ENCODE results near the gene SNAI3. TPM values are rescaled to one million over a fixed set of nuclear protein-coding genes. Genes with fewer than 3 reads are reported as not detected.

Gene SNAI3
- polyA plus RNA-seq, 1 donor = 0.58 TPM

DNA sequence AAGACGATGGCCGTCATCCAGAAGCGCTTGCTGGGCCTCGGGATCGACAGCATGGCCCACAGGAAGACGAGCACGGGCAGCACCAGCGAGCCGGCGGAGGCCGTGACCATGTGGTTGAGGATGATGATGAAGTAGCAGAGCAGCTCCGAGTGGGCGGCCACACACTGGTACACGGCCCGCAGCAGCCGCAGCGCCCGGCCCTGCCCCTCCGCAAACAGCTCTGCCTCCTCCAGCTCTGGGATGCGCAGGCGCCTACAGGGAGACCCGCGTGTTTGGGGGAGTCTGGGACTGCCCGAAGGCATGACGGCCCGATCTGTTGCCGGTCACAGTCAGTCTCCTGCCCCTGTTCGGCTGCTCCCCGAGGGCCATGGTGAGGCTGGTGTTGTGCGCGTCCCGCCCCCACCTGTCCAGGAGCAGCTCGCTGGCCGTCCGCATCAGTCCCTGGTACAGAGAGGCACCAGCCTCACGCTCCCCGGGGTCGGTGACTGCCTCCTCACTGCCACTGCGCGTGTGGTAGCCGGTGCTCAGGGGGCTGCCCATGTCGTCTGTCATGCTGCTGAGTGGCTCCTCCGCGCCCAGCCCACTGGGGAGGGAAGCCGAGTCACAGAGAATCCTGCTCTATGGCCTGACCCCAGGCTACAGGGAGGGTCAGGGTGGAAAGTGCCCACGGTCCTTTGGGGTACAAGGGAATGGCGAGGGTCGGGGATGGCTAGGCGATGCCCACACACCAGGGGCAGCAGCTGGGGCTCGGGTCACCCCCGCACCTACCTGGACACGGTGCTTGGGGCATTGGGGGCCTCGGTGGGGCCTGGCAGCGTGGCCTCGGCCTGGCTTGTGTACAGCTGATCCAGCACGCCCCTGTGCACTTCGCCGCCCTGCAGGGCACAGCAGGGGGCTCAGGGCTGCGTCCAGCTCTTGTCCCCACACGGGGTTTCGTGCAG is 35.8 kb upstream of the SNAI3 start:
- DNase-seq = no peak

DNA sequence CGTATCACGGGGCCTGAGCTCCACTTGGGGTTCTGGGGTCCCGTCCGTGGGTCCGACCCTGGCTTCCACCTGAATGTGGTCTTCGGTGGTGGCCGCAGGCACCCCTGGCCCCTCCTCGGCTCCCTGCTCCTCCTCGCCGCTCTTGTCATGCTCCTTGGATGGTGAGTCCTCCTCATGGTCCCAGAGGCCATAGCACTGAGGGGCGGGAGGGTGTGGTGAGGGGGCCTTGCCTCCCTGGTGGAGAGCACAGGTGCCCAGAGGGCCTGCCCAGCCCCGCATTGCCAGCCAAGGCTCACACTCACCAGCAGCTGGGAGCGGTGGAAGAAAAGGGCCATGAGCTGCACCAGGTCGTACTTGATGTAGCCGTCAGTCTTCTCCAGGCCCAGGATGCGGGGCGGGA is 34.9 kb upstream of the SNAI3 start:
- DNase-seq = no peak

DNA sequence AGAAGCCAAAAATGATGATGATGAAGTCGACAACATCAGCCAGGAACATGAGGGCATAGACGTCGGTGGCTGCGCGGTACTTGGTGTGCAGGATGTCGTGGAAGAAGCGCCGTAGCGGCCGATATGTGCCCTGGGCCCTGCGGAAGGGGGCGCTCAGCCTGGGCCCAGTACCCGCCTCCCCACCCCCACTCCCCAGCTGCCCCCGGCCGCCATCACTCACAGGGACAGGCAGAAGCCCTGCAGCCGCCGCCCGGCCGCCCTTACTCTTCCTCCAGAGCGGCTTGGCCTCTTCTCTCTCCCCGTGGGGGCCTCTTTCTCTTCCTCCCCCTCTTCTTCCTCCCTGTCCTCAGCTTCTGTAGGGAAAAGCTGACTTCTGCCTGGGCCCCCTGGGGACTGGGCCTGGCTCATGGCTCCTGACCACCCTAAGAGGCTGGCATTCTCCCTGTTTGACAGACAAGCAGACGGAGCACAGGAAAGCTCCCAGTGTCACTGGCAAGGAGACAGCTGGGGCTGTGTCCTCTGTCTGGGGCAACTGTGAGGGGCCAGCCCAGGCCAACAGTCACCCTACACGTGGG is 34.2 kb upstream of the SNAI3 start:
- no peak for DNase-seq

DNA sequence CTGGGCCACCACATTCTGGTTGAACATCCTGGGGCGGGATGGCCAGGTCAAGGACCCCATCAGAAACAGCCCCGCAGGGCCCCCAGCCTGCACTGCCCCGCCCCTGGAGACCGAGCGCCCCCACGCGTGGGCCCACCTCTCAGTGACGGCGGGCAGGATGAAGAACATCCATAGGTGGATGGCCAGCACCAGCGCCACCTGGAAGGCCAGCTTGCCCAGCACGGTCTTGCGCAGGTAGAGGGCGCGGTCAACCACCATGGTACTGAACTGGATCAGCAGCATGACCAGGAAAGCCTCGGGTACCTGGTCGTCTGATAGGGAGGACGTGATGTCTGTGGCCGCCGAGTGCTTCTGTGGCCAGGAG is 33.6 kb upstream of the SNAI3 start:
- no peak for DNase-seq

DNA sequence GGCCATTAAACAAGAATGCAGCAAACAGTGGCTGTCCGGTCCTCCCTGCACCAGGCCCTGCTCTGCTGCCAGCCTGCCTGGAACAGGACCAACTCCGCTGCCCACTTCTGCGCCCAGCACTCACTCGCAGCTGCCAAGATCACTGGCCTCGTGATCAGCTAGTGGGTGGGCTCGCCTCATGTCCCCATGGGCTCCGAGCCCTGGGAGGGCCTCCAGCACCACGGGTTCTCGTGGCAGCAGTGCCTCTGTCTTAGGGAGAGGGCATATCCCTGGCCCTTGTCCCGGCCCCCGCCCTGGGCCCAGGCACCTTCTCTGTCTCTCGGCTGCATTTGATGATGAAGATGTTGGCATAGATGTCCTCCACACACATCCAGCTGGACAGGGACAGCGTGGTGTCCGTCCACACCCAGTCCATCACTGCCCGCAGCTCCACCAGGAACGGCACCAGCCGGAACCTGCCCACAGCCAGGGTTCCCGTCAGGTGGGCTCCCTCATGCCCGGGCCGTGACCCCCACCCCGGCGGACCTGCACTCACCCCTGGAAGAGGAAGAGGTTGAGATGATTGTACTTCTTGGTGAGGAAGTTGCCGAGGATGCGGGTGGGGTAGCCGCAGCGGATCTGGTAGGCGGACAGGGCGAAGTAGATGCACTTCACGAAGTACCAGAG is 33.1 kb upstream of the SNAI3 start:
- DNase-seq = no peak

DNA sequence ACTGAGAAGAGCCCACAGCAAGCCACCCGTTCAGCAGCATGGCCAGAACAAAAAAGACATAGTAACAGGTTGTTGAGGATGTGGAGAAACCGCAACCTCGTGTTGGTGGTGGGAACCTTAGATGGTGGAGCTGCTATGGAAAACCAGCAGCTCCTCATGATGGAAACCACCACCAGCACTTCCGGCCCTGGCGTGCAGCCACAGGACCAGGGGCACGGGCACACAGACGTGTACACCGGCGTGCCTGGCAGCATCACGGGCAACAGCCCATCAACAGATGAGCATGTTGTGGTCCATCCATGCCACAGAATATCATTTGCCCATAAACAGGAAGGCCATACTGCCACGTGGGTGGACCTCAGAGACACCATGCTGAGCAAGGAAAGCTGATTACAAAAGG is 31.9 kb upstream of the SNAI3 start:
- DNase-seq = no peak

DNA sequence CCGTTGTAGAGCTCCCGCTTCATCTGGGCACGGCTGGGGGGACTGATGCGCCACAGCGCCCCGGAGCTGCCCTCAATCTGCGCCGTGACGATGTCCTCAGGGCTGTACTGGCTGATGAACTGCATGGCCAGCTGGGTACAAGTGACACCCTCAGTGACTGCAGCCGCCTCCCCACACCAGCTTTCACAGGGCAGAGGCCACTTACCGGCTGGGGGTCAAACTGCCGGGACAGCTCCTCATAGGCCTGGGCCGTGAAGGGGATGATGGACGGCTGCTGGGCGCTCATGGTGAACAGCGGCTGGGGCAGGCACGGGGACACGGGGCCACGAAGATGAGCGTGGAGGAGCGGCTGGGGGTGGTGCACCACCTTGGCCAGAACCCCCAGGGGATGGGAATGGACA is 30.3 kb upstream of the SNAI3 start:
- DNase-seq = no peak

DNA sequence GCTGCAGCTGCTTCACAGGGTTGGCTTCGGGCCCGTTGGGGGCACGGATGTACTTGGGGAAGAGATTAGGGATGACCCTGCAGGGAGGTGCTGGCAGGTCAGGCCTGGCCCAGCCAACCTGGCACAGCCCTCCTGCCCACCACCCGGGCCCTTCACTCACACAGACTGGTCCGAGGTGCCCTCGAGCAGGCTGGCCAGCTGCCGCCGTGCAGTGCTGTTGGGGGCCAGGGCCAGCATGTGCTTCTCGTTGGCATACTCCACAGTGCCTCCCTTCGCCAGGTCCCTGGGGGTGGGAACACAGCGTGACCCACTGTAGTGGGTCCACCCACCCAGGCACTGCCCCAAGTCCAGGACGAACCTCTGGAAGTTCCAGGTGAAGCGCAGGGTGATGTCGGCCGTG is 29.9 kb upstream of the SNAI3 start:
- no peak for DNase-seq

DNA sequence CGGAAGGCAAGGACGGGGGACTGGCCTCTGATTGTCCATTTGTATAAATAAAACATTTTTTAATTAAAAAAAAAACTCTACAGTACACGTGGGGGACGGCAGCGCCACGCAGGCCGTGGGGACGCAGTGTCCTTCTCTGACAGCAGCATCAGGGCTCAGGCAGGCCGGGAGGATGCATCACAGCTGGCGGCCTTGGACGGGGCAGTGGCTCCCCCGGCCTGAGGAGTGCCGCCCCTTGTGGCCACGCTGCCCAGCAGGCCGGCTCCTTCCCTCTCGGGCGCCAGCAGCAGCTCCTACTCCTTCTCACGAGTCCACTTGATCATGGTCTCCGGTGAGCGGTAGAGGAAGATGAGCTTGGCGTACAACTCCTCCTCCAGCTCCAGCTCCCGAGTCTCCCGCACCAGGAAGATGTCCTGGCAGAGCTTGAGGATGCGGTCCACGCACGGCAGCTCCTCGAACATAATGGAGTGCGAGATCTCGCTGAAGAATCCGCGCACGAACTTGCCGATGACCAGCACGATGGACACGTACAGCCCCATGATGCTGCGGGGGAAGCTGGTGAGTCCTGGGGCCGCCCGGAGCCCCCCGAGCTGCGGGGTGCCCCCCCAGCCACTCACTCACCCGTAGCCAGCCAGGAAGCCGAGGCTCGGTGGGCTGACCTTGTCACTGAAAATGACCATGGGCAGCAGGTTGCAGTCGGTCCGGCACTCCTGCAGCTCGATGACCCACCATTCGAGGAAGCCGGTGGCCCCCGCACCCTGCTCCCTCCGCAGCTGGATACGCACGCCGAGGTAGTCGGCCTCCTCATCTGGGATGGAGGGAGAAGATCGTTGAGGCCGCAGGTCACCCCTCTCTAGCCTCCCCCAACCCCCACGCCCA is 29.2 kb upstream of the SNAI3 start:
- DNase-seq = no peak

DNA sequence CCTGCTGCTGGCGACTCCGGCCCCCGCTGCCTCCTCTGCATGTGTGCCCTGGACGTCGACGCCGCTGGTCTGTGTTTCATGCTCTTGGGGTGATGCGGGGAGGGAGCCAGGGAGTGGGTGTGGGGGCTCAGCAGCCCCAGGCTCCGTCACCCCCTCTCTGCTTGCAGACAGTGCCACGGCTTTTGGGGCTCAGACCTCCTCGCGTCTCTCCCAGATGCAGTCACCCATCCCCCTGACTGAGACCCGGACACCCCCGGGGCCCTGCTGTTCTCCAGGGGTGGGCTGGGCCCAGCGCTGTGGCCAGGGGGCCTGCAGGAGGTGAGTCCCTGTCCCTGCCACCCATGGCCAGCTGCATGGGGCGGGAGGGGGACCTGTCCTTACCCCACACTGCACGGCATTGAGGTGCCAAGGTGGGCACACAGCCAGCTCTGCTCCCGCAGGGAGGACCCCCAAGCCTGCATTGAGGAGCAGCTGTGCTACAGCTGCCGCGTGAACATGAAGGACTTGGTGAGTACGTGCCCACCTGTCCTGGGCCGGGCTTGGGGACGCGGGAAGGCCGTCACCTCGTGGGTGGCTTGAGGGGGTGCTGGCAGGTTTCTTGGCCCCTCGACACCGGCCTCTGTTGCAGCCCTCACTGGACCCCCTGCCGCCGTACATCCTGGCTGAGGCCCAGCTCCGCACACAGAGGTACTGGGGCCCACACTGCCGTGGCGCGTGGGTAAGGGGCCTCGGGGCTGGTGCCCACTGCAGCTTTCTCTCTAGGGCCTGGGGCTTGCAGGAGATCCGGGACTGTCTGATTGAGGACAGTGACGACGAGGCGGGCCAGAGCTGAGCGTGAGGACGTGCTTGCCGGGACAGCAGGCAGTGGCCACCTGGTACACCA is 28.4 kb upstream of the SNAI3 start:
- DNase-seq = no peak

DNA sequence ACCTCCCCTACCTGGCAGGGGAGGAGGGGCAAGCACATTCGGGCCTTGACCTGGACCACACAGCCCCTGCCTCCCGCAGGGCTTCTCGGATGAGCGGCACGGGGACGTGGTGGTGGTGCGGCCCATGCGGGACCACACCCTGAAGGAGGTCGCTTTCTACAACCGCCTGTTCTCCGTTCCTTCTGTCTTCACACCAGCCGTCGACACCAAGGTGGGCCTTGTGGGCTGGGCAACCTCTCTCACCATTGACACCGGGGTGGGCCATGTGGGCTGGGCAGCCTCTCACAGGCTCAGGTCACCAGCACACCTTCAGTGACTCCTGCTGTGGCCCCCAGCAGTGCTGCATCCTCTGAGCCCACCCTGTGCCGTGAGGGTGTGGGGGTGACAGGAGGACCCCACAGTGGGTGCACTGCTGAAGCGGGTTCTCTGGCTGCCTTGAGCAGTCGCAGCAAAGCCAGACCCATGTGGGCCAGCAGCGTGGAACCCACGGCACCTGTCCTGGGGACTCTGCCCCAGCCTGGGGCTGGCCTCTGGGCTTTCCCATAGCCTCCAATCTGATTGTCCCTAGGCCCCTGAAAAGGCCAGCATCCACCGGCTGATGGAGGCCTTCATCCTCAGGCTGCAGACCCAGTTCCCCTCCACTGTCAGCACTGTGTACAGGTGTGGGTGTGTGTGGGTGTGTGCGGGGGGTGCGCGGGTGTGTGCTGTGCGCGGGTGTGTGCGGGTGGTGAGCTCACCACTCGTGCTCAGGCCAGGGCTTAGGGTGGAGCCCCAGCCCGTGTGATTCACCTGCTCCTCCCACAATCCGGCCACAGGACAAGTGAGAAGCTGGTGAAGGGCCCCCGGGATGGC is 27.5 kb upstream of the SNAI3 start:
- DNase-seq = no peak

DNA sequence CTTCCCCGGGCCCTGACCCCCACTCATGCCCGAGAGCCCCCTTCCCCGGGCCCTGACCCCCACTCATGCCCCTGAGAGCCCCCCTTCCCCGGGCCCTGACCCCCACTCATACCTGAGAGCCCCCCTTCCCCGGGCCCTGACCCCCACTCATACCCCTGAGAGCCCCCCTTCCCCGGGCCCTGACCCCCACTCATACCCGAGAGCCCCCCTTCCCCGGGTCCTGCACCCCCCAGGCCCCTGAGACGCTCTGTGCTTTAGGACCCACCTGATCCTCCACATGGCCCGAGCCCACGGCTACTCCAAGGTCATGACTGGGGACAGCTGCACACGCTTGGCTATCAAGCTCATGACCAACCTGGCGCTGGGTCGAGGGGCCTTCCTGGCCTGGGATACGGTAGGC is 26.7 kb upstream of the SNAI3 start:
- DNase-seq = no peak

DNA sequence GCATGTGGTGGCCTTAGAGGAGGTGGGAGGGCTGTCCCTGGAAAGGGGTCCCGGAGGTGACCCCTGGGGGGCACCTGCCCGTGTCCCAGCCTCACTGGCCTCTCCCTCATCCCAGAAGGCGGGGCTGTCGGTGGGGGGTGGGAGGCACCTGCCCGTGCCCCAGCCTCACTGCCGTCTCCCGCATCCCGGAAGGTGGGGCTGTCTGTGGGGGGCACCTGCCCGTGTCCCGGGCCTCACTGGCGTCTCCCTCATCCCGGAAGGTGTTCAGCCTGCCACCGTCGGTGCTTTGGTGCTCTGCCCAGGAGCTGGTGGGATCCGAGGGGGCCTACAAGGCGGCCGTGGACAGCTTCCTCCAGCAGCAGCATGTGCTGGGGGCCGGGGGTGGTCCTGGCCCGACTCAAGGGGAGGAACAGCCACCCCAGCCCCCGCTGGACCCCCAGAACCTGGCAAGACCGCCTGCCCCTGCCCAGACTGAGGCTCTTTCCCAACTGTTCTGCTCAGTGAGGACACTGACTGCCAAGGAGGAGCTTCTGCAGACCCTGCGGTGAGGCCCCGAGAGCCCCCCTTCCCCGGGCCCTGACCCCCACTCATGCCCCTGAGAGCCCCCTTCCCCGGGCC is 26.2 kb upstream of the SNAI3 start:
- no peak for DNase-seq

DNA sequence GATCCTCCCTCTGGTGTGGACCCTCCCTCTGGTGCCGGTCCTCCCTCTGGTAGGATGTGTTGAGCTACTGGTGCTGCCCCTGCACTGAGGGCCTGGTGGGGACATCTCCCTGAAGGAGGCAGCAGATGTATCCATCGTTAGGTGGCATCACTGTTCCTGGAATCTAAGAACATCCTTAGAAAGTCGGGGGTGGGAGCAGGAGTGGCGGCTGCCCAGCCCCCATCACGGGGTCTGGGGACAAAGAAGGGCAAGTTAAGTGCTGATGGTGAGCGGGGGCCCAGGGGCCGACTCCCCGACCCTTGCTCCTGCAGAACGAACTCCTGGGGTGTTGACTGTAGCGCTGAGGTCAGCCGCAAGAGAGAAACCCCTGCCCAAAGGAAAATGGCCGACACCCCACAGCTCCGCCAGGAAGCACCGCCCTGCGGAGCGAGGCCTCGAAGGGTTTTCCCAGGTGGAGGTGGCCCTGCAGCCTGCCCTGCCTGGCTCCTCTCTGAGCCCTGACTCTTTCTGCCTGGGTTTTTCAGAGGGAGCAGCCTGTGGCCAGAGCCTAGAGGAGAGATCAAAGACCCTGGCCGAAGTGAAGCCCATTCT is 25.5 kb upstream of the SNAI3 start:
- DNase-seq = no peak

DNA sequence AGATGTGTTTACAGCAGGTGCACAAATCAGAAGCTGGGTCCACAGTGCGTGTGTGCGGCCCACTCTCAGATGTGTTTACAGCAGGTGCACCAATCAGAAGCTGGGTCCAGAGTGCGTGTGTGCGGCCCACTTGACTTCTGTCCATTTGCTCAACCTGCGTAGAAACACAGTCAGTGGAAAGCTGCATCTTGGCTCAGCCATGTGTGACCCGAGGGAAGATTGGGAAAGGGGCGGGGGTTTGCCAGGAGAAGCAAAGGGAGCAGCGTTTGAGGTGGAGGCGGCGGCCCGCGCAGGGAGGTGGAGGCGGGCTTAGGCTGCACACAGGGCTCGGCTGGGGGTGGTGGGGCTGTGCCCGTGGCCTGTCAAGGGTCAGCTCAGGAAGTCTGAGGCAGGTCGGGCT is 24.2 kb upstream of the SNAI3 start:
- DNase-seq = no peak

DNA sequence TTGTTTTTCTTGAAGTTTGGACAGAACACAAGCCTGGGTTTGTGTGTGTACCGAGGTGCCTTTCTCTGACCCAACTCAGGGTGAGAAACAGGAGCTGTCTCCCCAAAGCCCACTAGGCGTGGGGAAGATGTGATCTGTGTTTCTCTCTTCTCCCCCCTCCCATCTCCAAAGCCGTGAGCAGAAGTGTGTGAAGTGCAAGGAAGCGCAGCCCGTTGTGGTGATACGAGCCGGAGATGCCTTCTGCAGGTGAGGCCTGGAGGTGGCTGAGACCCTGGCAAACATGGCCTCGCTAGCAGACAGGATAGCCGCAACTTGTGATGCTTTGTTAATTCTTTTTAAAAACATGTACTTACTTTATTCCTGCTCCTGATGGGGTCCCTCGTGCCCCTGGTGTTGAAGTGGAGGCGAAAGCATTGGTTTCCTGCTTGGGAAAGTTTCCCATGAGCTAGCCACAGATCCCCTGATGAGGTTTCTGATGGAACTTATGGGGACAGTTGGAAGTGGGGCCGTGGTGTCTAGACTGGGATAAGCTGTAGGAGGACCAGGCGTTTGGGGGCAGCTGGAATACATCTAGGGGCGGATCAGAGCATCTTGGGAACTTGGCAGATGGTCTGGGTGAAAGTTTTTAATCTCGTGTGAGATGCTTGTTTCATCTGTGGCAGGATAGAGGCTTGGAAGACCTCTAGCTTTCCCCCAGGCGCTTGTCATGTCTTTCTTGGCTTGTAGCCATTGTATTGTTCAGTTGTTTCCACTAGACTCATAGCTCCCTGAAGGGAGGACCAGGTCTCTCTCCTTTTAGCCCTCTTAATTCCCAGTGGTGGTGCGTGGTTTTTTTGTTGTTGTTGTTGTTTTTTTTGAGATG is 20.9 kb upstream of the SNAI3 start:
- no peak for DNase-seq

DNA sequence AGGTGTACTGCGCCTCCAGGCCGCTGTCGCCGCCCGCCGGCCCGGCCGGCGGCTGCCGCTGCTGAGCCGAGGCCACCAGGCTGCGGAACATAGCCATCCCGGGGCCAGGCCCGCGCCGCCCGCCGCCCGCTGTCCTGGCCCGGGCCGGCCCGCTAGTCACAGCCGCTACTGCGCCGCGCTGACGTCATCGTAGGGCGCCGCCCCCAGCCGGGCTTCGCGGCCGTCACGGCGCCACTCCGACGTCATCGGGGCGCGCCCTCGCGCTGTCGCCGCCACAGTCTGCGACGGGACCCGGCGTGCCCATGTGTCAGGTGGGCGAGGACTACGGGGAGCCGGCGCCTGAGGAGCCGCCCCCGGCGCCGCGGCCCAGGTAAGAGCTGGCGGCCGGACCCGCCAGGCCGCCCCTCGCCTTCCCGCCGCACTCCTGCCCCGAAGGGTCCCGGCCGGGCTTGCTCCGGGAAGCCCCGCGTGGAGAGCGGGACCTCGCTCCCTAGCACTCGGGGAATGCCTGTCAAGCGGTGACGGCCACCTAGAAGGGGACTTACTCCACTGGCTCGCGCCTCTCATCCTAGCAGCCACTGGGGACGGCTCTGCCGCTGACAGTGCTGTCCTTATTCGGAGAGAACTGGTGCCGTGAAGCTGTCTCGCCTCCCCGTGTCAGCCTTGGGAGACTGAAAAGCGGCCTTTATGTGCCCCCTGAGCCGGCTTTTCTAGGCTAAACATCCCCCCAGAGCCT is 20.1 kb upstream of the SNAI3 start, which contains the start of the genes CTU2 and RNF166:
Gene CTU2, plus strand, starts transcription at position 275 of the 736 bp plus-strand sequence. Its CDS starts 28 bp downstream, at position 303.
Gene RNF166, minus strand, starts transcription at position 180 of the 736 bp plus-strand sequence. Its CDS starts 83 bp downstream, at position 97.
- peak; percentile 86 for DNase-seq

Data from left kidney (tissue), 2 donors.